ENCODE measurements around the gene OR4D6. TPM values are rescaled to one million over a fixed set of nuclear protein-coding genes. Genes with fewer than 3 reads are reported as not detected.

The OR4D6 gene
- polyA plus RNA-seq, 2 of the 4 experiments (the other 2 are of a cell fraction): not detected

GRCh38 chr11:59473015-59473414, 16.3 kb downstream of the OR4D6 start, which contains the start of gene OR4D10:
TSS of gene OR4D10 (plus strand) at chr11:59473315. CDS start at chr11:59477430, 4,115 bp downstream.
- no peak within 1 kb of the TSS for H3K4me2 ChIP-seq
- POLR2A ChIA-PET: no interaction called here
- no peak within 1 kb of the TSS for H3K27ac ChIP-seq
- DNase-seq (ENCODE audit: low read depth in 1 of 2, low spot score in 1 of 2) (no peak), FAIRE-seq (no peak), ATAC-seq (no peak)
- no peaks in the 10 kb centered on the region for H3K9me3 ChIP-seq
- H3K4me1 ChIP-seq: no peaks in the 10 kb centered on the region
- CTCF ChIA-PET: no interaction called here
- no peak within 1 kb of the TSS for H3K4me3 ChIP-seq
- no peak for TF ChIP-seq KDM1A (IDR thresholded peaks at IDR 0.05; ENCODE audit: low read depth)
- no peak for TF ChIP-seq USF2 (IDR thresholded peaks at IDR 0.05)

- ATAC-seq (no peak), DNase-seq (ENCODE audit: low read depth in 1 of 2, low spot score in 1 of 2) (no peak), FAIRE-seq (no peak)
- H3K27ac ChIP-seq: no peak overlapping the region
- H3K9me3 ChIP-seq: no peaks in the 10 kb centered on the region
- H3K4me3 ChIP-seq: no peak overlapping the region
- no peak overlapping the region for H3K4me2 ChIP-seq
- ChIA-PET CTCF (no interaction called here), POLR2A (no interaction called here)
- 32% methylated on average over 9 of the region's 9 CpGs for WGBS (ENCODE audit: missing lambda C conversion rate)
- H3K4me1 ChIP-seq: no peaks in the 10 kb centered on the region
- TF ChIP-seq FOSL2 (IDR thresholded peaks at IDR 0.05): no peak
- TF ChIP-seq FOSL2 (CRISPR knock-in tag; IDR thresholded peaks at IDR 0.05): no peak
- no peak for TF ChIP-seq RAD21 (conservative IDR thresholded peaks at IDR 0.05 in 1 of 2, IDR thresholded peaks at IDR 0.05 in 1 of 2)
- TF ChIP-seq CHD2 (IDR thresholded peaks at IDR 0.05; ENCODE audit: low read length, partially characterized antibody): no peak
- no peak for TF ChIP-seq USF2 (IDR thresholded peaks at IDR 0.05)
- TF ChIP-seq JUN (IDR thresholded peaks at IDR 0.05): no peak
- no peak for TF ChIP-seq SMC3 (IDR thresholded peaks at IDR 0.05)
- TF ChIP-seq E2F6 (IDR thresholded peaks at IDR 0.05; ENCODE audit: borderline replicate concordance, low read depth): no peak
- TF ChIP-seq SREBF2 (IDR thresholded peaks at IDR 0.05): no peak
- no peak for TF ChIP-seq NR3C1 (IDR thresholded peaks at IDR 0.05)
- no peak for TF ChIP-seq KDM1A (IDR thresholded peaks at IDR 0.05; ENCODE audit: low read depth)
- TF ChIP-seq RARB (CRISPR knock-in tag; IDR thresholded peaks at IDR 0.05): no peak
- no peak for TF ChIP-seq CHD4 (IDR thresholded peaks at IDR 0.05; ENCODE audit: borderline replicate concordance)
Measured at GRCh38 chr11:59475176-59475575, 18.4 kb downstream of the OR4D6 start.

- no peak overlapping the region for H3K27ac ChIP-seq
- ChIA-PET POLR2A (no interaction called here), CTCF (no interaction called here)
- no peaks in the 10 kb centered on the region for H3K4me1 ChIP-seq
- H3K4me2 ChIP-seq: no peak overlapping the region
- ATAC-seq: no peak
- H3K9me3 ChIP-seq: no peaks in the 10 kb centered on the region
- H3K4me3 ChIP-seq: no peak overlapping the region
- no peak for DNase-seq (ENCODE audit: low read depth in 1 of 2, low spot score in 1 of 2)
- no peak for FAIRE-seq
- TF ChIP-seq REST (IDR thresholded peaks at IDR 0.05) (no peak), MAFK (IDR thresholded peaks at IDR 0.05; ENCODE audit: partially characterized antibody) (no peak), BHLHE40 (IDR thresholded peaks at IDR 0.05; ENCODE audit: low read depth, low read length) (no peak), GATA3 (IDR thresholded peaks at IDR 0.05; ENCODE audit: borderline replicate concordance) (no peak), ZNF302 (CRISPR knock-in tag; IDR thresholded peaks at IDR 0.05) (no peak), E2F6 (IDR thresholded peaks at IDR 0.05; ENCODE audit: borderline replicate concordance, low read depth) (no peak), USF2 (IDR thresholded peaks at IDR 0.05) (no peak), HOXB13 (CRISPR knock-in tag; IDR thresholded peaks at IDR 0.05; ENCODE audit: low read depth) (no peak), PBX3 (IDR thresholded peaks at IDR 0.05) (no peak), TP53 (CRISPR knock-in tag; IDR thresholded peaks at IDR 0.05) (no peak), RFX5 (IDR thresholded peaks at IDR 0.05) (no peak), ELK1 (IDR thresholded peaks at IDR 0.05; ENCODE audit: low read depth, low read length) (no peak), FOSL2 (IDR thresholded peaks at IDR 0.05) (no peak), FOSL2 (CRISPR knock-in tag; IDR thresholded peaks at IDR 0.05) (no peak), MAZ (IDR thresholded peaks at IDR 0.05; ENCODE audit: borderline replicate concordance, low read depth, low read length) (no peak), HDAC2 (IDR thresholded peaks at IDR 0.05) (no peak)
Measured at GRCh38 chr11:59479906-59480305, 23.1 kb downstream of the OR4D6 start.

Data from A549 (cell line).